Effector memory CD4-positive, alpha-beta T cell (primary cell): Measurements from ENCODE around the gene HLA-DQA2.
"Not testable (repeated sequence)": the region's sequence is repeated elsewhere in the genome, so short reads cannot be mapped to it uniquely, and the experiment has no call there.

Experiments
- DNase-seq, 3 donors: peaks; one replicate each; pipeline ENCODE4 v3.0.0-alpha.2; 2020
- H3K27ac ChIP-seq: 2 replicates; pipeline ENCODE4 v1.7.0; 2013; ENCODE audit warnings: mild to moderate bottlenecking, low read length, moderate library complexity; ENCODE audit not compliant: insufficient read depth, poor library complexity, severe bottlenecking
- H3K27me3 ChIP-seq: replicated peaks from 2 replicates; pipeline ENCODE4 v1.7.0; 2013; ENCODE audit warnings: mild to moderate bottlenecking, low read length; ENCODE audit not compliant: insufficient read depth, control insufficient read depth, poor library complexity, severe bottlenecking
- H3K36me3 ChIP-seq: 2 replicates; pipeline ENCODE4 v1.7.0; 2013; ENCODE audit warnings: mild to moderate bottlenecking, low read length, moderate library complexity; ENCODE audit not compliant: control insufficient read depth, insufficient read depth
- H3K4me1 ChIP-seq: 2 replicates; pipeline ENCODE4 v1.7.0; 2013; ENCODE audit warnings: low read length, mild to moderate bottlenecking; ENCODE audit not compliant: control insufficient read depth, insufficient read depth, poor library complexity, severe bottlenecking
- H3K4me3 ChIP-seq: 2 replicates; pipeline ENCODE4 v1.7.0; 2013; ENCODE audit warnings: low read length, low read depth, mild to moderate bottlenecking; ENCODE audit not compliant: insufficient read depth, poor library complexity, severe bottlenecking
- H3K9me3 ChIP-seq: 2 replicates; pipeline ENCODE4 v1.7.0; 2013; ENCODE audit warnings: mild to moderate bottlenecking, low read length, moderate library complexity; ENCODE audit not compliant: control insufficient read depth

The HLA-DQA2 gene

DNA sequence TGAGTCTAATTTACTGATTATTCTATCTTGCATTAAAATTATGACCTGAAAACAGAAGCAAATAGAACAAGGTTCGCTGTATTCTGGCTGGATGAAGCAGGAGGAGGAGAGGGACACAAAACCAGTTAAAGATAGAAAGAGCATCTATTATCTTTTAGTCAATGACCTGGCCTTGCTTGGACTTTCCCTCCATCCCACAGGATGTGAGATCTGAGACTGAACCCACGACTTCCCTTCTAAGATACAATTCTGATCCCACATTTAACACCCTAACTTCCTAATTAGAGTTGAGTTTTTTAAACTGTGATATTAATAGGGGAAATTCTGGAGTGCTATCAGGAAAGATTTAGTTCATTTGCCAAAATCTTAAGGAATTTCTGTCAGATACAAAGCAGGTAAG is 3.1 kb upstream of the HLA-DQA2 start:
- H3K27ac ChIP-seq, result no peak overlapping the region
- no peak overlapping the region for H3K4me3 ChIP-seq
- no peak for DNase-seq
- no peaks in the 10 kb centered on the region for H3K27me3 ChIP-seq
- no peaks in the 10 kb centered on the region for H3K9me3 ChIP-seq
- no peaks in the 10 kb centered on the region for H3K36me3 ChIP-seq
- no peaks in the 10 kb centered on the region for H3K4me1 ChIP-seq

DNA sequence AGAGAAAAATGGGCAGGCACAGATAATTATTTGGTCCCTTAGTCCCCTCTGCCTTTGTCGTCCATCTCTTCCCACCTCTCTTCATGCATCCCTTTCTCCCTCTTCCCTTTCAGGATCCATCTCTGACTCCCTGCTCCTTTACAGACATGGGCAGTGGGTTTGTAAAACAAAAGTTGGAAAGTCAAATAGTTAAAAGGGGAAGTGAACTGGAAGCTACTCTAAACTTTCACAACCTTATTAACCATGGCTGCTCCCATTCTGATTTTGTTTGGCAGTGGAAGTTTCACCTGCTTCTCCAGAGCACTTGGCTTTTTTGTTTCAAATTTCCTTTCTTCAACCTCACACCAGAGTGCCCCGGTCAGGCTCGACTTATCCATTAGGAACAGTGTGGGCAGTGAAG is 1.2 kb downstream of the HLA-DQA2 start:
- H3K9me3 ChIP-seq, result no peaks in the 10 kb centered on the region
- no peak overlapping the region for H3K27ac ChIP-seq
- no peak overlapping the region for H3K4me3 ChIP-seq
- no peaks in the 10 kb centered on the region for H3K4me1 ChIP-seq
- no peaks in the 10 kb centered on the region for H3K36me3 ChIP-seq
- peaks cover 2% of the 10 kb centered on the region for H3K27me3 ChIP-seq
- DNase-seq, result no peak

DNA sequence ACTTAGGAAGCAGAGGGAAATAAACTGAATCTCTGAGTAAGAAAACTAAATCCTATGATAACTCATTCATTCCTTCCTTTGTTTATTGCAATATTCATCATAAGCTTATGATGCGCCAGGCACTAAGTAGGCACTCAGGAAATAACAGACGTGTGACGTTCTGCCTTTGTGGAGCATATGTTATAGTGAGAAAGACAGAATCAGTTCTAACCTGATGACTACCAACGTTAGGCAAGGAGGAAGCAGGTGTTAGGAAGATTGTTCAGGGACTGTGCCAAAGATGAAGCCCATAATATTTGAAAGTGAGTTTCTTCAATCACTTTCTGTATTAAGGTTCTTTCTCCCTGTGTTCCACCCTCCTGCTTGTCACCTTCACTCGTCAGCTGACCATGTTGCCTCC is 3.6 kb downstream of the HLA-DQA2 start:
- Histone ChIP-seq H3K9me3 (no peaks in the 10 kb centered on the region), H3K27me3 (peaks cover 2% of the 10 kb centered on the region), H3K4me1 (no peaks in the 10 kb centered on the region), H3K4me3 (no peak overlapping the region), H3K27ac (no peak overlapping the region), H3K36me3 (no peaks in the 10 kb centered on the region)
- no peak for DNase-seq

DNA sequence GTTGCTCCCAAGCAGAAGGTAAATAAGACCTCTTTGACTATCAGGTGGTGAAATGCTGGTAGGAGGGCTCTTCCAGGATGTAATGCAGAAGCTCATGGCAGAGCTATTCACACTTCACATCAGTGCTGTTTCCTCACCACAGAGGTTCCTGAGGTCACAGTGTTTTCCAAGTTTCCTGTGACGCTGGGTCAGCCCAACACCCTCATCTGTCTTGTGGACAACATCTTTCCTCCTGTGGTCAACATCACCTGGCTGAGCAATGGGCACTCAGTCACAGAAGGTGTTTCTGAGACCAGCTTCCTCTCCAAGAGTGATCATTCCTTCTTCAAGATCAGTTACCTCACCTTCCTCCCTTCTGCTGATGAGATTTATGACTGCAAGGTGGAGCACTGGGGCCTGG is 4.5 kb downstream of the HLA-DQA2 start:
- H3K27ac ChIP-seq, DNase-seq, H3K27me3 ChIP-seq, H3K36me3 ChIP-seq, H3K4me1 ChIP-seq, H3K4me3 ChIP-seq, H3K9me3 ChIP-seq: not testable (repeated sequence)

DNA sequence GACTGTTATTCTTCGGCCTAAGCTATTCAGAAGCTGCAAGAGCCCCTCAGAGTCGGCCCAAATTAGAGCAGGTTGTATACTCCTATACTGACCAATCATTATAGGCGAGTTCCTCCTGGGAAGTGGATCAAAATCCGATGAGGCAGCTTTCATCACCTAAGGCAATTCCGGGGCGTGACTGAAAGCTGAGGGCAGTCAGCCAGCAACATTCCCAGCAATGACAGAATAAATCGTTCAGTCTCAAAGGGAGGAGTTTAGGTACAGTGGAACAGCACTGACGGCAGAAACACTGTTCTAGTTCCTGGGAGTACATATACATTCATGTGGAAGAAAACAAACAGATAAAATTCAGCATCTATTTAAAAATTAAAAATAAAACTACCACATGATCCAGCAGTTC is 11.4 kb downstream of the HLA-DQA2 start:
- H3K27ac ChIP-seq, result no peak overlapping the region
- peaks cover 5% of the 10 kb centered on the region for H3K27me3 ChIP-seq
- no peak for DNase-seq
- no peaks in the 10 kb centered on the region for H3K4me1 ChIP-seq
- no peak overlapping the region for H3K4me3 ChIP-seq
- no peaks in the 10 kb centered on the region for H3K9me3 ChIP-seq
- no peaks in the 10 kb centered on the region for H3K36me3 ChIP-seq

DNA sequence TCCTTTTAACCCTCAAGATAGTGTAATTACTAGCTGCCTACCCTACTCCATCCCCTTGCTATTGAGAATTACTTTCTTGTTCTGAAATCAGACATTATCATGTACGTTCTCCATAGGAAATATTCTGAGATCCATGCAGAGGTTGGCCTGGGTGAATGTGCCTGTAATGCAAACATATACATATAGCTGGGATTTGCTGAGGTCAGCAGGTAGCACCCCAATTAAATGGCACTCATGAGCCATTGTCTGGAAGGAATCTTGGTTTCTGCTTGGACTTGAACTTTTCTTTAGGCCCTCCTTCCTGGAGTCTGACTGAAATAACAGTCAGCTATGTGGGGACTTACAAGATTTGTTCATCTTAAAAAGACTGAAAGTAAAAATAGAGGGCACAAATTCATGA is 18.5 kb downstream of the HLA-DQA2 start:
- H3K27ac ChIP-seq, result no peak overlapping the region
- no peaks in the 10 kb centered on the region for H3K9me3 ChIP-seq
- peaks cover 3% of the 10 kb centered on the region for H3K27me3 ChIP-seq
- DNase-seq, result no peak
- no peaks in the 10 kb centered on the region for H3K4me1 ChIP-seq
- no peaks in the 10 kb centered on the region for H3K36me3 ChIP-seq
- no peak overlapping the region for H3K4me3 ChIP-seq

DNA sequence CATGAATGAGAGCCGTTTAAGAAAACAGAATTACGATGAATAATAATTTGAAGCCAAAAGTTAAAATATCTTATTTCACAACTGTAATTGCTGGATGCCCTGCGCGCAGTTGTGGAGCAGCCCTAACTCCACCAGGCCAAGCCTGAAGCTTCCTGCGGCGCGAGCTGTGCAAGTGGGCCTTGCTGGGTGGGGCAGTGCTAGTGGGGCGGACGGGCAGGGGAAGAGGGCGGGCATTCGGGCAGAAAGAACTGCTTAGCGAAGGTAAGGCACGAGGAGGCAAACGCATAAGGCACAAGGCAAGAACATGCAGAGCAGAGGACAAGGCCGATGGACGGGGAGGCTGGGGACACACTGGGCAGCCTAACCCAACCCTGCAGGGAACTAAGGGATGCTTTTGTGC is 19.9 kb downstream of the HLA-DQA2 start:
- no peaks in the 10 kb centered on the region for H3K36me3 ChIP-seq
- H3K9me3 ChIP-seq, result no peaks in the 10 kb centered on the region
- no peak overlapping the region for H3K4me3 ChIP-seq
- H3K27me3 ChIP-seq, result peaks cover 3% of the 10 kb centered on the region
- DNase-seq, result no peak
- H3K27ac ChIP-seq, result no peak overlapping the region
- no peaks in the 10 kb centered on the region for H3K4me1 ChIP-seq

DNA sequence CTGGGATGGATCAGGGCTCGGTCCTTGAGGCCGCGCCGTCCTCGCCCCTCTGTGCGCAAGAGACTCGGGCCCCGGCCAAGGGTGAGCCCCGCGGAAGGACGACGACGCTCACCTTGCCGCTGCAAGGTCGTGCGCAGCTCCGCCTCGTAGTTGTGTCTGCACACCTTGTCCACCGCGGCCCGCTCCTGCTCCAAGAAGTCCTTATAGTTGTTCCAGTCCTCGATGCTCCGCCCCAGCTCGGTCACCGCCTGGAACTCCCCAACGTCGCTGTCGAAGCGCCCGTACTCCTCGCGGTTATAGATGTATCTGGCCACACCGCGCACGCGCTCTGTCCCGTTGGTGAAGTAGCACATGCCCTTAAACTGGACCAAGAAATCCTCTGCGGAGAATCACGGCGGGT is 20.4 kb downstream of the HLA-DQA2 start:
- Histone ChIP-seq H3K4me1 (no peaks in the 10 kb centered on the region), H3K9me3 (no peaks in the 10 kb centered on the region), H3K27ac (no peak overlapping the region), H3K36me3 (no peaks in the 10 kb centered on the region), H3K27me3 (peaks cover 3% of the 10 kb centered on the region), H3K4me3 (no peak overlapping the region)
- DNase-seq, result no peak

DNA sequence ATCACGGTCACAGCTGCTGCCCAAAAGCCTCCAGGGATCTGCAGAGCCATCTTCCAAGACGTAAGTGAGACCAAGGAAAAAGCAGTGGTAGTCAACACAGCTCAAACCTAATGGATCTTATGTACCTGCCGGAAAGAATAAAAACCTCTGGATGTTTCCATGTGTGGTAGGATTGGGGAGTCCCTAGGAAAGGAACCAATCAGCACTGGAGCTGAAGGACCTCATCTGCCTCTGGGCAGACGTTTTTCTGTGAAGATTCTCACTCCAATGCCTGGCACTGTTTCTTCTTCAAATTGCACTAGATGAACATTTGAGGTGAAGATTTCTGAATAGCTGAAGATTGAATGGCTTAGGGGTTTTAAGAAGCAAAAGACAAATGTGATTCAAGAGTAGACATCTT is 22.2 kb downstream of the HLA-DQA2 start, which contains the start of gene HLA-DQB2:
TSS of gene HLA-DQB2 (minus strand) at position 112 of the 400 bp plus-strand sequence. CDS start at position 50, 62 bp downstream.
- no peak within 1 kb of the TSS for H3K27ac ChIP-seq
- H3K4me3 ChIP-seq, result no peak within 1 kb of the TSS
- H3K4me1 ChIP-seq, result no peaks in the 10 kb centered on the region
- H3K27me3 ChIP-seq, result peaks cover 3% of the 10 kb centered on the region
- H3K36me3 ChIP-seq, result no peaks in the 10 kb centered on the region
- H3K9me3 ChIP-seq, result no peaks in the 10 kb centered on the region
- no peak for DNase-seq

DNA sequence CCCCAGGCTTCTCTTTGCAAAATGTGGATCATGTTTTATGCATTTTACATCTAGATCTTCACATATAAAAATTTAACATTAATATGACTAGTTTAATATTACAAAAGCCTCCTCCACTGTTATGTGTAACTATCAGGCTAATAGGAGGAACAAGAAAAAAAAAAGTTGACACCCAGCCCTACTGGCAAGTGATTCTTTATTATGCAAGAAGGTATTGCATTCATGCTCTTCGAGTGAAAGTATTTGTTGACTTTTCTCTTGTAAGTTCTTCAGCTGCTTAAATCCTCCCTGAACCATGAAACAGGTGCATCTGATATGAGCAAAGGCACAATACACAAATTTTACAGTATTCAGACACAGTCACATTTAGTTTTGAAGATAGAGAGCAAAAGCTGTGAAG is 22.9 kb downstream of the HLA-DQA2 start:
- no peaks in the 10 kb centered on the region for H3K4me1 ChIP-seq
- H3K9me3 ChIP-seq, result no peaks in the 10 kb centered on the region
- H3K4me3 ChIP-seq, result no peak overlapping the region
- no peak overlapping the region for H3K27ac ChIP-seq
- H3K36me3 ChIP-seq, result no peaks in the 10 kb centered on the region
- DNase-seq, result no peak
- peaks cover 3% of the 10 kb centered on the region for H3K27me3 ChIP-seq

DNA sequence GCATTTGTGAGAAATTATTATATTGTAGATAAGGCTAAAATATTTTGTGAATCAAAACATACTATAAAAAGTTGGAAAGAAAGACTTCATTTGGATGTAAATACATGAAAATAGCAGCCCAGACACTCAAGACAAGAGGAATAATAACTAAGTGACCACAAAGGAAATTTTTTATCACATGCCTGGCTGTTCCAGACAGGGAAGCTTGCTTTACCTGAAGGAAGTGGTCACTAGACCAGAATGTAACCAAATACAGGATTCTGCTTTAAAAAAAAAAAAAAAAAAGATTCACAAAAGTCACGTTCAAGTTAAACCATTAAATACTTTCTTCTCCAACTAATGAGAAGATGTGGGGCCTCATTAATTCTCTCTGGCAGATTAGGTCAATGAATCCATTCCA is 31.5 kb downstream of the HLA-DQA2 start:
- peaks cover 10% of the 10 kb centered on the region for H3K27me3 ChIP-seq
- no peaks in the 10 kb centered on the region for H3K36me3 ChIP-seq
- no peak overlapping the region for H3K27ac ChIP-seq
- no peaks in the 10 kb centered on the region for H3K9me3 ChIP-seq
- H3K4me3 ChIP-seq, result no peak overlapping the region
- DNase-seq, result no peak
- H3K4me1 ChIP-seq, result no peaks in the 10 kb centered on the region
